Neuron (in vitro differentiated cells): ENCODE data around the gene EDA.

Experiments used
- H2AFZ ChIP-seq: one replicate; pipeline ENCODE4 v1.6.1; 2013; ENCODE audit warnings: low read depth, mild to moderate bottlenecking, inconsistent platforms, low read length, moderate library complexity
- H3K27me3 ChIP-seq: one replicate; pipeline ENCODE4 v1.6.1; 2013; ENCODE audit warnings: low read length; ENCODE audit not compliant: insufficient read depth
- H3K36me3 ChIP-seq: one replicate; pipeline ENCODE4 v1.6.1; 2013; ENCODE audit warnings: low read length; ENCODE audit not compliant: insufficient read depth
- H3K4me1 ChIP-seq: one replicate; pipeline ENCODE4 v1.6.1; 2013; ENCODE audit warnings: low read length; ENCODE audit not compliant: insufficient read depth
- H3K4me3 ChIP-seq: 2 replicates; pipeline ENCODE4 v1.5.1; 2013; ENCODE audit warnings: mild to moderate bottlenecking, low read length, moderate library complexity
- H3K9me3 ChIP-seq: one replicate; pipeline ENCODE4 v1.6.1; 2013; ENCODE audit warnings: low read length

Gene EDA

DNA sequence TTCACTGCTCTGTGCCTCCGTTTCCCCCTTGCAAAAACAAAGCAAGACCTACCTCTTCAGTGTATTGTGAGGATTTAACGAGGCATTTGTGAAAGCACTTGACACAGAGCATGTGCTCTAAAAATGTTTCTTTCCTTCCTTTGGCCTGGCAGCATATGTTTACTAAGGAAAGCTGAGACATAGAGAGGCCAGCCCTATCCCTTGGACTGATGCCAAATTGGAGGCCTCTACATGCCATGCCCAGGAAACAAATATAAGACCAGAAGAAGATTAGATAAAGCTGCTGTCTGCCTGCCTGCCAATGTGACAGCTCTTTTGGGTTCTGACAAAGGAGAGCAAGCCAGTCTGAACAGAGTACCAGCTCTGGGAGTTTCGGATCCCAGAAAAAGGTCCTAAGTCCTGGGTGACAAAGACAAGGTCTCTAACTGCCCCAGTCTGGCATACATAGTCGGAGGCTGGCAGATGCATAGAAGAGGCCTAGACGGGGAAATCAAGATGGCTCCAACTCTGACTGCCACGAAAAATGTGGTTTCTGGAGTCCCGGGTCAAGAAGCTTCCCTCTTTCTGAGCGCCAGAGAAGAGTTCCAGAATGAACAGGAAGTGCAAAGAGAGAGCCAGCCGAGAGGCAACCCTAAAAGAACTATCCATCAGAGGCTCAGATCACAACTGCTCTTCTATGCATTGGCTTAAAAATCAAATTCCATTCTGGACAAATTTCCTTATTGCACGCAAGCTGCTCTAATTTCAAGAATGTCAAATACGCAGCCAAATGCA lies 472.1 kb downstream of the EDA start:
- H3K4me3 ChIP-seq = no peak overlapping the region
- no peaks in the 10 kb centered on the region for H3K36me3 ChIP-seq
- H3K9me3 ChIP-seq = no peaks in the 10 kb centered on the region
- H3K4me1 ChIP-seq = no peaks in the 10 kb centered on the region
- no peaks in the 10 kb centered on the region for H3K27me3 ChIP-seq
- no peak overlapping the region for H2AFZ ChIP-seq

DNA sequence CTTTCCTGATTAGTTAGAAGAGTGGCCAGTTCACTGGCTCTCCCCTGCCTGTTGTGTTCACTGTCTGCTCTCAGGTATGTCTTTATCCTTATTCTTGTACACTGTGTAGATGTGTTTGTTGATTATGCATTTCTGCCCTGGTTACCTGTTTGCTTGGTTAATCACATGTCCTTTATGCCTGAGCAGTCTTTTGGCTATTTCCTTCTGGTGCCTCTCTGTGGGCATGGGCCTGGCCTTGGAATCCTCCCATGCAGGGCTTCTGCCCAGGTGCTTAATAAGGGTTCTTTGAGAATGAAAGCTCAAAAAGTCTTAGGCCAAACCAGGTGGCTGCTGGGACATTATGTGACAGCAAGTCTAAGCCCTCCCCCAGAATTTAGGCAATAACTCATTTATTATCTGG lies 472.8 kb downstream of the EDA start:
- Histone ChIP-seq H3K4me3 (no peak overlapping the region), H2AFZ (no peak overlapping the region), H3K9me3 (no peaks in the 10 kb centered on the region), H3K36me3 (no peaks in the 10 kb centered on the region), H3K27me3 (no peaks in the 10 kb centered on the region), H3K4me1 (no peaks in the 10 kb centered on the region)
